ENCODE results near the gene TUBB2B. TPM values are rescaled to one million over a fixed set of nuclear protein-coding genes. Genes with fewer than 3 reads are reported as not detected.

TUBB2B gene
- total and polyA plus RNA-seq, 12 donors = 0.28 to 3.6 (median 0.94) TPM

DNA sequence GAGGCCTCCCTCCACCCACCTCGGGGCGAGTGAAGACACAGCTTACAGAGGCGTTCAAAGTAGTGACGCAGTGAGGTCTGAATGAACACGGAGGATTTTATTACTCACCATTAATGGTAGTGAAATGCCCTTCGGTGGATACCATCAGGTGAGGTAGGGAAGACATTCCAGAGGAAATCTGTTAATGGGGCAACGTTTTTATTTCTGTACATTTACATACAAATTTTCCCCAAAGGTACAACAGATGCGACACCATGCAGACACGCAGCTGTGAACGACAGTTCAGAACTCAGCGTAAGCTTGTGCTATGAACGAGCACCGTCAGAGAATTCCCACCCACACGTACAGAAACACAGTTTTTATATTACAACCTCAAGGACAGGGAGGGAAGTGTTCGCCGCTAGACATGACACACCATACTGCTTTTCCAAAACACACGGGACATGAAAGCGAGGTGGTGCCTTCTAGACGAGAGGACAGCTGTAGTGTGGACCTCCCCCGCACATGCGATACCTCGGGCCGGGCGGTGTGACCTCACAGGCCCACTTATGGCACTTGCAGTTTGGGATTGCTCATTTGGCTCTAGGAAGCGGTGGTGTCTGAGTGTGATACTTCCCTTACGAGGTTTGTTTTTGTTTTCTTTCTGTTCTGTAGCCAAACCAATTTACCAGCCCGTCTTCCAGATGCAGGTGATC lies 42.0 kb upstream of the TUBB2B start:
- Histone ChIP-seq H3K27ac (no peak overlapping the region), H3K9me3 (no peaks in the 10 kb centered on the region), H3K27me3 (no peaks in the 10 kb centered on the region), H3K4me3 (no peak overlapping the region), H3K4me1 (peaks cover 0 to under 1% (median 0%) of the 10 kb centered on the region in 9 donors), H3K36me3 (peaks cover 0 to 84% (median 18%) of the 10 kb centered on the region in 9 donors)
- 86 to 88% methylated on average over 27 of the region's 27 CpGs for WGBS, 2 donors
- TF ChIP-seq, protein P1, sequence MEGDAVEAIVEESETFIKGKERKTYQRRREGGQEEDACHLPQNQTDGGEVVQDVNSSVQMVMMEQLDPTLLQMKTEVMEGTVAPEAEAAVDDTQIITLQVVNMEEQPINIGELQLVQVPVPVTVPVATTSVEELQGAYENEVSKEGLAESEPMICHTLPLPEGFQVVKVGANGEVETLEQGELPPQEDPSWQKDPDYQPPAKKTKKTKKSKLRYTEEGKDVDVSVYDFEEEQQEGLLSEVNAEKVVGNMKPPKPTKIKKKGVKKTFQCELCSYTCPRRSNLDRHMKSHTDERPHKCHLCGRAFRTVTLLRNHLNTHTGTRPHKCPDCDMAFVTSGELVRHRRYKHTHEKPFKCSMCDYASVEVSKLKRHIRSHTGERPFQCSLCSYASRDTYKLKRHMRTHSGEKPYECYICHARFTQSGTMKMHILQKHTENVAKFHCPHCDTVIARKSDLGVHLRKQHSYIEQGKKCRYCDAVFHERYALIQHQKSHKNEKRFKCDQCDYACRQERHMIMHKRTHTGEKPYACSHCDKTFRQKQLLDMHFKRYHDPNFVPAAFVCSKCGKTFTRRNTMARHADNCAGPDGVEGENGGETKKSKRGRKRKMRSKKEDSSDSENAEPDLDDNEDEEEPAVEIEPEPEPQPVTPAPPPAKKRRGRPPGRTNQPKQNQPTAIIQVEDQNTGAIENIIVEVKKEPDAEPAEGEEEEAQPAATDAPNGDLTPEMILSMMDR (IDR thresholded peaks at IDR 0.05) = no peak
- intact Hi-C loops (cut with DNase I) = no loop called here
- DNase-seq = no peak
- no peak for ATAC-seq

- H3K4me3 ChIP-seq = no peak overlapping the region
- intact Hi-C loops (cut with DNase I) = no loop called here
- 78 to 82% methylated on average over 11 of the region's 11 CpGs for WGBS, 2 donors
- ATAC-seq (no peak), DNase-seq (no peak)
- H3K36me3 ChIP-seq = peaks cover 0 to 87% (median 18%) of the 10 kb centered on the region in 9 donors
- no peaks in the 10 kb centered on the region for H3K9me3 ChIP-seq
- TF ChIP-seq, protein P1 (IDR thresholded peaks at IDR 0.05) = no peak
- H3K27ac ChIP-seq = no peak overlapping the region
- peaks cover 0 to 8% (median 0%) of the 10 kb centered on the region in 9 donors for H3K4me1 ChIP-seq
- no peaks in the 10 kb centered on the region for H3K27me3 ChIP-seq
Measured at GRCh38 chr6:3268680-3269079, 41.2 kb upstream of the TUBB2B start.

GRCh38 chr6:3267162-3267561 lies 39.7 kb upstream of the TUBB2B start:
- WGBS, 2 donors = 57 to 80% methylated on average over 5 of the region's 5 CpGs
- Histone ChIP-seq H3K27me3 (no peaks in the 10 kb centered on the region), H3K4me1 (peaks cover 0 to 15% (median 0%) of the 10 kb centered on the region in 9 donors), H3K9me3 (no peaks in the 10 kb centered on the region), H3K36me3 (peaks cover 0 to 81% (median 18%) of the 10 kb centered on the region in 9 donors), H3K27ac (no peak overlapping the region), H3K4me3 (no peak overlapping the region)
- no peak for DNase-seq
- intact Hi-C loops (cut with DNase I) = no loop called here
- no peak for ATAC-seq
- TF ChIP-seq, protein P1 (IDR thresholded peaks at IDR 0.05) = no peak

DNA sequence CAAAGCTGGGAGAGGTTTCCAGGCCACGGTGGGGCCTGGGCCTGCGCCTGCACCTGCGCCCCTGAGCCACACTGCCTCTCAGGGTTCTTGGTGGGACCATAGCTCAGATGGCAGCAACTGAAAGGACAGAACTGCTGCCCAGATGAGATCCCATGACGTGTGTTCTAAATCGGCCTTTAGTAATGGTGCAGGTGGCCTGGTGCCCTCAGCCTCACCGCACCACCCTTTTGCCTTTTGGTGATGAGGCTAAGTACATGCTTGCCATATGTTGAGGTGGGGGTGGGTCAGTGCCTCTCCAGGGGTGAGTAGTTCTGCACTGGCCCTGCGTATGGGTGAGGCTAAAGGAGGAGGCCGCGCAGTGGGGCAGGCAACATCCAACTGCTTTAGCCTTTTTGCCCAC lies 38.7 kb upstream of the TUBB2B start:
- H3K36me3 ChIP-seq = peaks cover 0 to 71% (median 18%) of the 10 kb centered on the region in 9 donors
- intact Hi-C loops (cut with DNase I) = no loop called here
- peaks cover 0 to 25% (median 9%) of the 10 kb centered on the region in 9 donors for H3K4me1 ChIP-seq

More for the DNA sequence above, 38.7 kb upstream of the TUBB2B start:
- H3K4me3 ChIP-seq = no peak overlapping the region
- H3K27ac ChIP-seq = no peak overlapping the region
- ATAC-seq (no peak), DNase-seq (no peak)
- H3K9me3 ChIP-seq = no peaks in the 10 kb centered on the region
- 59 to 67% methylated on average over 9 of the region's 9 CpGs for WGBS, 2 donors
- no peaks in the 10 kb centered on the region for H3K27me3 ChIP-seq
- TF ChIP-seq, protein P1 (IDR thresholded peaks at IDR 0.05) = no peak
